Hepatocyte (in vitro differentiated cells): ENCODE measurements around the gene TMEM44.

Source experiments
- CTCF ChIP-seq: fragments of 200-600 bp; sonication (generic); IDR thresholded peaks from 2 replicates; pipeline ENCODE4 v1.5.1; 2016; ENCODE audit warnings: antibody characterized with exemption, mild to moderate bottlenecking; ENCODE audit not compliant: poor library complexity
- EZH2 ChIP-seq: fragments of 200-600 bp; sonication (generic); IDR thresholded peaks from 2 replicates; pipeline ENCODE4 v1.6.1; 2016; ENCODE audit warnings: antibody characterized with exemption, mild to moderate bottlenecking, borderline replicate concordance

GRCh38 chr3:194554473-194555123 is 78.6 kb downstream of the TMEM44 start:
- no peak for TF ChIP-seq CTCF
- no peak for TF ChIP-seq EZH2
